Motor neuron (in vitro differentiated cells): ENCODE data around the gene SPTLC1. TPM values are rescaled to one million over a fixed set of nuclear protein-coding genes. Genes with fewer than 3 reads are reported as not detected.
"Not testable (repeated sequence)": the region's sequence is repeated elsewhere in the genome, so short reads cannot be mapped to it uniquely, and the experiment has no call there.

Experiments
- ATAC-seq, 8 experiments: fragments of 200-7000 bp; cut with Tn5 transposase; replicated peaks in 6 of 8; 2 replicates each; pipeline ENCODE4 v1.8.0; 2021; ENCODE audit warnings: mild to moderate bottlenecking in 8 of 8, moderate library complexity in 8 of 8
- H3K27ac ChIP-seq, 2 donors: fragments of 250-450 bp; sonication (Bioruptor Pico); 2 replicates each; pipeline ENCODE4 v1.9.0; 2021; ENCODE audit warnings: antibody characterized with exemption in 2 of 2, mild to moderate bottlenecking in 2 of 2, moderate library complexity in 1 of 2
- H3K4me1 ChIP-seq, 2 donors: fragments of 250-450 bp; sonication (Bioruptor Pico); replicated peaks in 1 of 2; 2 replicates each; pipeline ENCODE4 v1.6.1; 2021; ENCODE audit warnings: antibody characterized with exemption in 2 of 2, mild to moderate bottlenecking in 2 of 2, moderate library complexity in 1 of 2
- H3K4me3 ChIP-seq, 5 donors: fragments of 250-450 bp; sonication (Bioruptor Pico); 2 replicates each; pipeline ENCODE4 v1.9.0; 2021; ENCODE audit warnings: antibody characterized with exemption in 5 of 5, mild to moderate bottlenecking in 5 of 5, moderate library complexity in 4 of 5
- WGBS, 10 experiments: fragments of 450-650 bp; shearing (Covaris generic); methylation state at CpG; one replicate each; pipeline ENCODE4 v1.0.0; 2022; 5-methylcytosine and 5-hydroxymethylcytosine counted together
- in situ Hi-C, 9 experiments: fragments of 400-800 bp; cut with MboI; loops; one replicate each; pipeline ENCODE4 v1.15.0; 2021; ENCODE audit warnings: low sequenced_read_pairs in 9 of 9, low pct_unique_long_range_greater_than_20kb in 2 of 9; ENCODE audit not compliant: unreplicated experiment in 9 of 9
- total RNA-seq, 8 experiments: library from RNA; unstranded; fragments of 300-600 nt; gene quantifications; 2 replicates each; pipeline versions ENCODE4 v1.2.3 to v1.2.4, GENCODE V29; 2022

The SPTLC1 gene
- total RNA-seq, 8 experiments from 2014 or later: 32.3 to 93.8 (median 59.6) TPM

GRCh38 chr9:92035146-92035545 lies 80.1 kb downstream of the SPTLC1 start:
- in situ Hi-C loops: no loop called here
- WGBS, 10 experiments: 13 to 100% (median 80%) methylated on average over 1 to 4 of the region's 4 CpGs; no CpG with 5 or more reads in 2 of the 10 experiments
- no peak for ATAC-seq
- H3K4me3 ChIP-seq: no peak overlapping the region
- H3K4me1 ChIP-seq: no peaks in the 10 kb centered on the region
- no peak overlapping the region for H3K27ac ChIP-seq

GRCh38 chr9:92033991-92034390 lies 81.2 kb downstream of the SPTLC1 start:
- no peak for ATAC-seq
- in situ Hi-C loops: no loop called here
- Histone ChIP-seq H3K4me3 (no peak overlapping the region), H3K4me1 (no peaks in the 10 kb centered on the region), H3K27ac (no peak overlapping the region)
- 90 to 100% (median 100%) methylated on average over 1 to 2 of the region's 5 CpGs; no CpG with 5 or more reads in 6 of the 10 experiments for WGBS, 10 experiments

GRCh38 chr9:92033307-92033706 lies 81.9 kb downstream of the SPTLC1 start:
- Histone ChIP-seq H3K4me3 (no peak overlapping the region), H3K4me1 (no peaks in the 10 kb centered on the region), H3K27ac (no peak overlapping the region)
- in situ Hi-C loops: no loop called here
- 85 to 100% (median 100%) methylated on average over 2 to 5 of the region's 5 CpGs; no CpG with 5 or more reads in 3 of the 10 experiments for WGBS, 10 experiments
- no peak for ATAC-seq

- WGBS, 10 experiments: 88 to 100% (median 100%) methylated on average over 1 to 3 of the region's 5 CpGs; no CpG with 5 or more reads in 3 of the 10 experiments
- Histone ChIP-seq H3K4me3 (no peak overlapping the region), H3K4me1 (no peaks in the 10 kb centered on the region), H3K27ac (no peak overlapping the region)
- no peak for ATAC-seq
- in situ Hi-C loops: no loop called here
These were observed 82.3 kb downstream of the SPTLC1 start for GRCh38 chr9:92032891-92033290.

GRCh38 chr9:92030367-92030766 lies 84.8 kb downstream of the SPTLC1 start:
- no peak for ATAC-seq
- 50 to 100% (median 98%) methylated on average over 2 to 3 of the region's 3 CpGs; no CpG with 5 or more reads in 2 of the 10 experiments for WGBS, 10 experiments
- Histone ChIP-seq H3K27ac (no peak overlapping the region), H3K4me3 (no peak overlapping the region), H3K4me1 (no peaks in the 10 kb centered on the region)
- in situ Hi-C loops: no loop called here

GRCh38 chr9:92029553-92029952 lies 85.7 kb downstream of the SPTLC1 start:
- Histone ChIP-seq H3K4me3 (no peak overlapping the region), H3K27ac (no peak overlapping the region), H3K4me1 (no peaks in the 10 kb centered on the region)
- WGBS, 10 experiments: 80 to 100% (median 100%) methylated on average over 1 to 4 of the region's 4 CpGs
- no peak for ATAC-seq
- in situ Hi-C loops: no loop called here

GRCh38 chr9:92026206-92027002 lies 88.8 kb downstream of the SPTLC1 start:
- H3K4me1 ChIP-seq: no peaks in the 10 kb centered on the region
- in situ Hi-C loops: no loop called here
- ATAC-seq: no peak
- no peak overlapping the region for H3K4me3 ChIP-seq
- 81 to 100% (median 96%) methylated on average over 1 to 9 of the region's 31 CpGs; no CpG with 5 or more reads in 2 of the 10 experiments for WGBS, 10 experiments
- H3K27ac ChIP-seq: no peak overlapping the region

- H3K4me1 ChIP-seq, H3K4me3 ChIP-seq, H3K27ac ChIP-seq: not testable (repeated sequence)
- 37 to 100% (median 61%) methylated on average over 1 to 5 of the region's 7 CpGs; no CpG with 5 or more reads in 2 of the 10 experiments for WGBS, 10 experiments
- peak in 2 of 8 experiments; percentile 65 to 81 for ATAC-seq
- in situ Hi-C loops: loop anchor here in 1 of 9 experiments (25.0 kb wide), 1 partner anchor 110 kb away; no protein-coding TSS in a partner anchor
These were observed 93.2 kb downstream of the SPTLC1 start for GRCh38 chr9:92021785-92022541.

GRCh38 chr9:92019658-92020057 lies 95.6 kb downstream of the SPTLC1 start:
- 0 to 90% (median 60%) methylated on average over 1 to 4 of the region's 5 CpGs; no CpG with 5 or more reads in 3 of the 10 experiments for WGBS, 10 experiments
- Histone ChIP-seq H3K27ac (no peak overlapping the region), H3K4me3 (no peak overlapping the region), H3K4me1 (no peaks in the 10 kb centered on the region)
- ATAC-seq: no peak
- in situ Hi-C loops: loop anchor here in 1 of 9 experiments (25.0 kb wide), 1 partner anchor 107 kb away; no protein-coding TSS in a partner anchor

- Histone ChIP-seq H3K4me3 (no peak overlapping the region), H3K4me1 (no peaks in the 10 kb centered on the region), H3K27ac (no peak overlapping the region)
- 38 to 100% (median 68%) methylated on average over 1 to 2 of the region's 2 CpGs; no CpG with 5 or more reads in 2 of the 10 experiments for WGBS, 10 experiments
- in situ Hi-C loops: loop anchor here in 1 of 9 experiments (25.0 kb wide), 1 partner anchor 99 kb away; no protein-coding TSS in a partner anchor
- no peak for ATAC-seq
These were observed 104.3 kb downstream of the SPTLC1 start for GRCh38 chr9:92010705-92011536.

- in situ Hi-C loops: loop anchor here in 1 of 9 experiments (25.0 kb wide), 1 partner anchor 98 kb away; no protein-coding TSS in a partner anchor
These were observed 105.0 kb downstream of the SPTLC1 start for GRCh38 chr9:92010253-92010652.

GRCh38 chr9:92008041-92008440 lies 107.2 kb downstream of the SPTLC1 start:
- Histone ChIP-seq H3K4me3 (no peak overlapping the region), H3K4me1 (no peaks in the 10 kb centered on the region), H3K27ac (no peak overlapping the region)
- no peak for ATAC-seq
- 0 to 91% (median 65%) methylated on average over 1 to 2 of the region's 2 CpGs; no CpG with 5 or more reads in 2 of the 10 experiments for WGBS, 10 experiments
- in situ Hi-C loops: loop anchor here in 1 of 9 experiments (25.0 kb wide), 1 partner anchor 96 kb away; no protein-coding TSS in a partner anchor

More at GRCh38 chr9:92010253-92010652, 105.0 kb downstream of the SPTLC1 start:
- H3K27ac ChIP-seq, H3K4me3 ChIP-seq, ATAC-seq, H3K4me1 ChIP-seq: not testable (repeated sequence)
- WGBS, 10 experiments: 10 to 90% (median 83%) methylated on average over 2 to 8 of the region's 8 CpGs; no CpG with 5 or more reads in 1 of the 10 experiments
